ENCODE results near the gene MRPL37.

DNA sequence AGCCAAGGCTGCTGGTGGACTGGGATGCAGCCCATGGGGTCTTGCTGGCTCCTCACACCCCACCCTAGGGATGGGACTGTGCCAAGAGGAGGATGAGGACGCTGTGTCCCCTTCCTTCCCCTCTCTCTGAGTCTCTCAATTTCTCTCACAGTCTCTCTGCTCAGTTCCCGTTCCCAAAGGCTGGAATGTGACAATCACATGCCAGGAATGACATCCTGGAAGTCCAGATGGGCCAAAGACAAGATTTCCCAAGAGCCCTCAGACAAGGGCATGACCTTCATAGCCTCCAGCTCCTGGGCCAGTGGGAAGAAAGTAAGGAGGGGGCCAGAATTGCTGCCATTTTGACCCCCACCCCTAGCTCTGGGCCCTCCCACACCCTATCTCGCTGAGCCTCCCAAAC lies 39.6 kb upstream of the MRPL37 start:
- TF ChIP-seq SIN3A (IDR thresholded peaks at IDR 0.05; ENCODE audit: borderline replicate concordance, low read depth, low read length) (no peak), TAF1 (IDR thresholded peaks at IDR 0.05; ENCODE audit: borderline replicate concordance, low read depth, low read length) (no peak), EZH2phosphoT487 (IDR thresholded peaks at IDR 0.05; ENCODE audit: borderline replicate concordance, low read depth) (no peak)
- TF ChIP-seq, protein P1, sequence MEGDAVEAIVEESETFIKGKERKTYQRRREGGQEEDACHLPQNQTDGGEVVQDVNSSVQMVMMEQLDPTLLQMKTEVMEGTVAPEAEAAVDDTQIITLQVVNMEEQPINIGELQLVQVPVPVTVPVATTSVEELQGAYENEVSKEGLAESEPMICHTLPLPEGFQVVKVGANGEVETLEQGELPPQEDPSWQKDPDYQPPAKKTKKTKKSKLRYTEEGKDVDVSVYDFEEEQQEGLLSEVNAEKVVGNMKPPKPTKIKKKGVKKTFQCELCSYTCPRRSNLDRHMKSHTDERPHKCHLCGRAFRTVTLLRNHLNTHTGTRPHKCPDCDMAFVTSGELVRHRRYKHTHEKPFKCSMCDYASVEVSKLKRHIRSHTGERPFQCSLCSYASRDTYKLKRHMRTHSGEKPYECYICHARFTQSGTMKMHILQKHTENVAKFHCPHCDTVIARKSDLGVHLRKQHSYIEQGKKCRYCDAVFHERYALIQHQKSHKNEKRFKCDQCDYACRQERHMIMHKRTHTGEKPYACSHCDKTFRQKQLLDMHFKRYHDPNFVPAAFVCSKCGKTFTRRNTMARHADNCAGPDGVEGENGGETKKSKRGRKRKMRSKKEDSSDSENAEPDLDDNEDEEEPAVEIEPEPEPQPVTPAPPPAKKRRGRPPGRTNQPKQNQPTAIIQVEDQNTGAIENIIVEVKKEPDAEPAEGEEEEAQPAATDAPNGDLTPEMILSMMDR (IDR thresholded peaks at IDR 0.05), result no peak
- TF ChIP-seq, protein P2, sequence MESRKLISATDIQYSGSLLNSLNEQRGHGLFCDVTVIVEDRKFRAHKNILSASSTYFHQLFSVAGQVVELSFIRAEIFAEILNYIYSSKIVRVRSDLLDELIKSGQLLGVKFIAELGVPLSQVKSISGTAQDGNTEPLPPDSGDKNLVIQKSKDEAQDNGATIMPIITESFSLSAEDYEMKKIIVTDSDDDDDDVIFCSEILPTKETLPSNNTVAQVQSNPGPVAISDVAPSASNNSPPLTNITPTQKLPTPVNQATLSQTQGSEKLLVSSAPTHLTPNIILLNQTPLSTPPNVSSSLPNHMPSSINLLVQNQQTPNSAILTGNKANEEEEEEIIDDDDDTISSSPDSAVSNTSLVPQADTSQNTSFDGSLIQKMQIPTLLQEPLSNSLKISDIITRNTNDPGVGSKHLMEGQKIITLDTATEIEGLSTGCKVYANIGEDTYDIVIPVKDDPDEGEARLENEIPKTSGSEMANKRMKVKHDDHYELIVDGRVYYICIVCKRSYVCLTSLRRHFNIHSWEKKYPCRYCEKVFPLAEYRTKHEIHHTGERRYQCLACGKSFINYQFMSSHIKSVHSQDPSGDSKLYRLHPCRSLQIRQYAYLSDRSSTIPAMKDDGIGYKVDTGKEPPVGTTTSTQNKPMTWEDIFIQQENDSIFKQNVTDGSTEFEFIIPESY (IDR thresholded peaks at IDR 0.05; ENCODE audit: borderline replicate concordance, low read depth), result no peak

Data from SK-N-SH (cell line).